GM23248 (cell line): Measurements from ENCODE around the gene ZNF3. TPM values are rescaled to one million over a fixed set of nuclear protein-coding genes. Genes with fewer than 3 reads are reported as not detected.

Experiments
- DNase-seq: peaks from one replicate; pipeline ENCODE4 v3.0.0-alpha.2; 2015
- H2AFZ ChIP-seq: fragments of 200-600 bp; sonication (generic); 2 replicates; pipeline ENCODE4 v1.6.1; 2016; ENCODE audit warnings: antibody characterized with exemption
- H3F3A ChIP-seq: fragments of 200-600 bp; sonication (generic); 2 replicates; pipeline ENCODE4 v1.6.1; 2016; ENCODE audit warnings: mild to moderate bottlenecking, antibody characterized with exemption, mixed run types; ENCODE audit not compliant: insufficient read depth
- H3K27ac ChIP-seq: fragments of 200-600 bp; sonication (generic); 2 replicates; pipeline ENCODE4 v1.5.1; 2016; ENCODE audit warnings: mild to moderate bottlenecking
- H3K27me3 ChIP-seq: fragments of 200-600 bp; sonication (generic); replicated peaks from 2 replicates; pipeline ENCODE4 v1.6.1; 2016; ENCODE audit warnings: mild to moderate bottlenecking; ENCODE audit not compliant: insufficient read depth
- H3K36me3 ChIP-seq: fragments of 200-600 bp; sonication (generic); 2 replicates; pipeline ENCODE4 v1.6.1; 2016; ENCODE audit warnings: low read depth, mild to moderate bottlenecking
- H3K4me1 ChIP-seq: fragments of 200-600 bp; sonication (generic); 2 replicates; pipeline ENCODE4 v1.6.1; 2016; ENCODE audit warnings: mild to moderate bottlenecking; ENCODE audit not compliant: insufficient read depth
- H3K4me2 ChIP-seq: fragments of 200-600 bp; sonication (generic); one replicate; pipeline ENCODE4 v1.6.1; 2016; ENCODE audit warnings: mild to moderate bottlenecking; ENCODE audit not compliant: unreplicated experiment
- H3K4me3 ChIP-seq: fragments of 200-600 bp; sonication (generic); 2 replicates; pipeline ENCODE4 v1.5.1; 2016; ENCODE audit warnings: mild to moderate bottlenecking
- H3K79me2 ChIP-seq: fragments of 200-600 bp; sonication (generic); 2 replicates; pipeline ENCODE4 v1.6.1; 2016; ENCODE audit warnings: mild to moderate bottlenecking; ENCODE audit not compliant: insufficient read depth
- H3K9ac ChIP-seq: fragments of 200-600 bp; sonication (generic); 2 replicates; pipeline ENCODE4 v1.6.1; 2016; ENCODE audit warnings: mild to moderate bottlenecking
- H3K9me2 ChIP-seq: fragments of 200-600 bp; sonication (generic); 2 replicates; pipeline ENCODE4 v1.6.1; 2016; ENCODE audit warnings: mixed run types, mild to moderate bottlenecking, moderate library complexity; ENCODE audit not compliant: insufficient read depth
- H3K9me3 ChIP-seq: fragments of 200-600 bp; sonication (generic); one replicate; pipeline ENCODE4 v1.6.1; 2017; ENCODE audit warnings: low read depth
- H4K20me1 ChIP-seq: fragments of 200-600 bp; sonication (generic); 2 replicates; pipeline ENCODE4 v1.6.0; 2016; ENCODE audit not compliant: insufficient read depth
- EZH2 ChIP-seq: fragments of 200-600 bp; sonication (generic); IDR thresholded peaks from 2 replicates; pipeline ENCODE4 v1.6.1; 2018; ENCODE audit warnings: antibody characterized with exemption, mild to moderate bottlenecking; ENCODE audit not compliant: insufficient read depth, poor library complexity, severe bottlenecking
- EZH2phosphoT487 ChIP-seq: fragments of 200-600 bp; sonication (generic); IDR thresholded peaks from 2 replicates; pipeline ENCODE4 v1.6.1; 2018; ENCODE audit warnings: antibody characterized with exemption, moderate library complexity, mild to moderate bottlenecking, low read depth; ENCODE audit not compliant: insufficient read depth
- WGBS, 2 experiments: methylation state at CpG; one replicate each; pipeline ENCODE4 v1.1.6; 2015 to 2017; ENCODE audit warnings: low lambda C conversion rate in 2 of 2, low coverage in 1 of 2; ENCODE audit errors: missing lambda C conversion rate in 2 of 2; 5-methylcytosine and 5-hydroxymethylcytosine counted together
- in situ Hi-C: fragments of 300-500 bp; cut with MboI; formaldehyde crosslinking; loops from 2 replicates; pipeline ENCODE4 v1.15.0; 2020
- polyA plus RNA-seq: library from polyadenylated mRNA; unstranded; fragments of >200 nt; fragmentation: Nextera tagmentation; extraction: Ambion mirVana; gene quantifications from 2 replicates; pipeline ENCODE4 v1.2.1, GENCODE V29; 2016
- total RNA-seq: library from RNA; depleted of rRNA; stranded (reverse); fragments of >200 nt; shearing (Covaris generic); gene quantifications from 2 replicates; pipeline ENCODE4 v1.2.3, GENCODE V29; 2014

The ZNF3 gene
- total and polyA plus RNA-seq, 2 experiments from 2014 or later: 13.3 to 13.8 TPM

DNA sequence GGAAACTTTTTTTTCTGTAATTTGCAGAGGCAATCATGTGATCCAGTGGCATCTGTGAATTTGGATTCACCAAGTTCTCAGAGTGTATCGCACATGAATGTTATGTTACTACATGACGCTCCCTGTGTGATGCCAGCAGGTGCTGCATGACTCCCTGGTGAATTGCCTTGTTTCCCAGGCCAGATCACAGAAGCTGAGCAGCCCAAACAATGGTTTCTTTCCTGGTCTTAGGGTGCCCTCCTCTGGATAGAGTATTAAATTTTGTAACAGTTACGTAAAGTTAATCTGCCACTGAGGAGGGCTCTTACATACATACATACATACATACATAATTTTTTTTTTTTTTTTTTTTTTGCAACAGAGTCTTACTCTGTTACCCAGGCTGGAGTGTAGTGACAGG lies 28.3 kb downstream of the ZNF3 start:
- 37 to 41% methylated on average over 3 of the region's 3 CpGs for WGBS, 2 experiments
- Histone ChIP-seq H3K9ac (no peak overlapping the region), H3K27me3 (no peaks in the 10 kb centered on the region), H3K4me2 (no peak overlapping the region), H3K79me2 (peaks cover 33% of the 10 kb centered on the region), H3K36me3 (no peaks in the 10 kb centered on the region), H3K9me3 (no peaks in the 10 kb centered on the region), H3K4me3 (no peak overlapping the region), H3K9me2 (no peaks in the 10 kb centered on the region), H3F3A (0 out of 2 replicates have a peak, but pooled peaks cover 5% of the 10 kb centered on the region), H3K4me1 (no peaks in the 10 kb centered on the region), H4K20me1 (no peaks in the 10 kb centered on the region), H3K27ac (peak overlapping the region; percentile 26; the same call in 1 of the 2 replicates), H2AFZ (no peak overlapping the region)
- peak; percentile 88 for DNase-seq
- in situ Hi-C loops: no loop called here
- no peak for TF ChIP-seq EZH2
- no peak for TF ChIP-seq EZH2phosphoT487

DNA sequence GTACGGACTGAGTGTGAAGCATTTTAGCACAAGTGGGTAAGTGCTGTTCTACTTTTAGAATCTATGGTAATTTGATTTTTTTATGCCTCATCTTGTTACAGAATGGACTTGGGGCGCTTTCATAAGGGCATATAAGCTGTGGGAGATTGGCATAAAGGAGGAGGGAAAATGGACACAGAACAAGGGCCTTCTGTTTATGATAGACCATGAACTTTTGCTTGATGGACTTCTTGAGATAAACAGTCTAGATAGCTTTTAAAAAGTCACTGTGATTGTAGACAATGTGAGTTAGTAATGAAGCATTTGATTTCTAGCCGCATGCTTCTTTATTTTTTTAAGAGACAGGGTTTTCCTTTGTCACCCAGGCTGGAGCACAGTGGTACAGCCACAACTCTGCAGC lies 29.9 kb downstream of the ZNF3 start:
- H4K20me1 ChIP-seq: no peaks in the 10 kb centered on the region
- H3K36me3 ChIP-seq: no peaks in the 10 kb centered on the region
- no peak for TF ChIP-seq EZH2
- TF ChIP-seq EZH2phosphoT487: no peak
- no peak overlapping the region for H3K4me2 ChIP-seq
- no peak overlapping the region for H3K9ac ChIP-seq
- H3K79me2 ChIP-seq: peaks cover 33% of the 10 kb centered on the region
- no peaks in the 10 kb centered on the region for H3K9me2 ChIP-seq
- H3F3A ChIP-seq: 0 out of 2 replicates have a peak, but pooled peaks cover 8% of the 10 kb centered on the region
- H3K27ac ChIP-seq: no peak overlapping the region
- no peak overlapping the region for H2AFZ ChIP-seq
- no peaks in the 10 kb centered on the region for H3K9me3 ChIP-seq
- DNase-seq: no peak
- 84 to 89% methylated on average over 3 of the region's 3 CpGs for WGBS, 2 experiments
- H3K27me3 ChIP-seq: no peaks in the 10 kb centered on the region
- no peak overlapping the region for H3K4me3 ChIP-seq
- in situ Hi-C loops: no loop called here
- no peaks in the 10 kb centered on the region for H3K4me1 ChIP-seq

DNA sequence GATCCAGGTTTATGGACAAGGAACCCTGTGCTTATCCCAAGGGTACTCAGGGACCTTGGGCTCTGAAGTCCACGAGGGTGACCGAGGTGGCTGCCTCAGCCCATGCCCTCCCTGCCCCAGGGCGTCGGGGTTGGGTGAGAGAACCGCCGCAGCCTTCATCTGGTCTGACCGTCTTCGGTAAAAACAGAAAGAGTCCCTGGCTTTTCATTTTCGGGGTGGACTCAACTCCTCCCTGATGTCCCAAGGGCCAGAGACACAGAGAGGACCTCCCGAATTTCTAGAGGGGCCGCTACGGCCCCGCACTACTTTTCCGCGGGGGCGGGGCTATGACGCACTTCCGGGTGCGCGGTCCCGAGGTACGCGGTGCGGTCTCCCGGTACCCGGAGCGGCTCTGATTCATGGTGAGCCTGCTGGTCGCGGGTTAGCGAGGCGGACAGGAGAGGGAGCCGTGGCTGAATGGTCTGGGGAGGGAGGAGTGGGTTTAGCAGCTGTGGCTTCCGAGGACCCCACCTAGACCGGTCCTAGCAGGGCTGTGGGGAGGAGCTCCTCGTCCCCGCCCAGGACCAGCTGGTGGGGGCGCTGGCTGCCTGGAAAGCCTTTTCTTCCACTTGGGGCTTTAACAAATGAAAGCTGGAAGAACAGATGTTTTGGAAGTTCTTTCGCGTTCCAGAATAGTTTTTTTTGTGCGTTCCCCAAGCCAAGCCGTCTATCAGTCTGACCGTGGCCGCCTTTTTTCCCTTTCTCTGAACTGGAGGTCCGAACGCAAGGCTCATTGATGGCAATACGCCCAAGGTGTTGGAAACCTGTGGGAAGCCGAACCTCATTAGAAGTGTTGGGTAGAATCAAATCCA lies 31.9 kb downstream of the ZNF3 start, which contains the start of gene ZSCAN21:
Gene ZSCAN21, plus strand, starts transcription at position 334 of the 851 bp plus-strand sequence. CDS start 7,233 bp downstream, outside the sequence.
- in situ Hi-C loops: no loop called here
- Histone ChIP-seq H4K20me1 (no peaks in the 10 kb centered on the region), H3K36me3 (no peaks in the 10 kb centered on the region), H2AFZ (peak within 1 kb of the TSS; percentile 89), H3K9me3 (no peaks in the 10 kb centered on the region), H3F3A (0 out of 2 replicates have a peak, but pooled peaks cover 8% of the 10 kb centered on the region), H3K27me3 (no peaks in the 10 kb centered on the region), H3K79me2 (peaks cover 33% of the 10 kb centered on the region), H3K27ac (peak within 1 kb of the TSS; percentile 87), H3K4me2 (peak within 1 kb of the TSS; percentile 94), H3K9ac (peak within 1 kb of the TSS; percentile 87), H3K4me3 (peak within 1 kb of the TSS; percentile 91), H3K9me2 (no peaks in the 10 kb centered on the region), H3K4me1 (no peaks in the 10 kb centered on the region)
- no peak for TF ChIP-seq EZH2
- WGBS, 2 experiments: 6% methylated on average over 46 of the region's 47 CpGs
- peak; percentile 93 for DNase-seq

DNA sequence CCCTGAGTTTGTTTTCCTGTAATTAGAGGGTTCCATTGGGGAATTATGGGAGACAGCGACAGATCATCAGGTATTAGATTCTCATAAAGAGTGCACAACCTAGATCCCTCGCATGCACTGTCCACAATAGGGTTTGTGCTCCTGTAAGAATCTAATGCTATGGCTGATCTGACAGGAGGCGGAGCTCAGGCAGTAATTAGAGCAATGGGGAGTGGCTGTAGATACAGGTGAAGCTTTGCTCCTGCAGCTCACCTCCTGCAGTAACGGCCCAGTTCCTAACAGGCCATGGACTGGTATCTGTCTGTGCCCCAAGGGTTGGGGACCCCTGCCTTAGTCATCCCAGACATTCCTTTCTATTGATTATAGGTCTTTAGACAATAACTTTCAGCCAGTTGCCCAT lies 32.8 kb downstream of the ZNF3 start:
- Histone ChIP-seq H4K20me1 (no peaks in the 10 kb centered on the region), H3K27me3 (no peaks in the 10 kb centered on the region), H3K9me3 (no peaks in the 10 kb centered on the region), H3K4me2 (no peak overlapping the region), H3K27ac (no peak overlapping the region), H3K36me3 (no peaks in the 10 kb centered on the region), H3K9me2 (no peaks in the 10 kb centered on the region), H3K4me1 (no peaks in the 10 kb centered on the region), H3F3A (0 out of 2 replicates have a peak, but pooled peaks cover 8% of the 10 kb centered on the region), H3K9ac (no peak overlapping the region), H2AFZ (peak overlapping the region; percentile 89; the same call in 1 of the 2 replicates), H3K4me3 (no peak overlapping the region), H3K79me2 (peaks cover 26% of the 10 kb centered on the region)
- in situ Hi-C loops: no loop called here
- DNase-seq: no peak
- 96 to 98% methylated on average over 4 of the region's 4 CpGs for WGBS, 2 experiments
- no peak for TF ChIP-seq EZH2
- no peak for TF ChIP-seq EZH2phosphoT487
